Stimulated activated CD4-positive, alpha-beta T cell treated with anti-CD3 and anti-CD28 coated beads, Interleukin-1b, Interleukin-23, amount 100 ng/mL, for 1 hour (primary cell): Measurements from ENCODE around the gene TMEM234.

Experiments used
- DNase-seq, 2 donors: peaks; one replicate each; pipeline ENCODE4 v3.0.0-alpha.2; 2020; ENCODE audit warnings: low read depth in 2 of 2

TMEM234 gene

GRCh38 chr1:32239790-32240139, 17.6 kb upstream of the TMEM234 start:
- no peak for DNase-seq

DNA sequence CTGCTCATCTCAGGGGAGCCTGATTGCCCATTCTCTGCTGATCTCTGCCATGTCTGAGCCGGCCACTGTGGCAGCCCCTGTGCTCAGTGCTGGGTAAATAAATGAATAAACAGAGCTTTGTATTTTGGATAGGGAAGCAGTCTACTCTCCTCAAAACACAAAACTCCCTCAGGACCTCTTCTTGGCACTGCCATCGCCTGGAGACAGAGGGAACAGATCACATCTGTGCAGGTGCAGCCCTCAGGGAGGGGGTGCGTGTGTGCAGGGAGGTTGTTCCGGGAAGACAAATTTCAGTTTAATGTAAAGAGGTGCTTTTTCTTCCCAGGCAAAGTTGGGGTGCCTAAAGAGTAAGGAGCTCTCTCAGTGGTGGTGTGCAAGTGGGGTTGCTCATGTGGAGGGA, 17.2 kb upstream of the TMEM234 start:
- no peak for DNase-seq

DNA sequence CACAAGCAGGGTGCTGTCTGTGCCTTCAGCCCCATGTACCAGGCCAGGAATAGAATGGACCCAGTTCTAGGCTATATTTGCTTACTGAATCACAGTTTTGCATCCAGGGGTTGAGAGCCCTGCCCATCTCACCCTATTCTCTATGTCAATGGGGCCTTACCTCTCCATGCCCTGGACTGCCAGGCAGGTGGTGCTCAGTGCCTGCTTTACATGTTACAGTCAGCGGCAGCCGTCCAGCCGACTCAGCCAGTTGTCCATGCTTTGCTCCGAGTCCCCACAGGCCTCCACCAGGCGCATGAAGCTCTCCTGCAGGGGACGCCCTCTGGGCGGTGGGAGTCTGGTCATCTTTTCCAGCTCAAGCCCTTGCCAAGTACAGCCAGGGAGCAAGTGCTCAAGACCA, 12.6 kb upstream of the TMEM234 start:
- no peak for DNase-seq

DNA sequence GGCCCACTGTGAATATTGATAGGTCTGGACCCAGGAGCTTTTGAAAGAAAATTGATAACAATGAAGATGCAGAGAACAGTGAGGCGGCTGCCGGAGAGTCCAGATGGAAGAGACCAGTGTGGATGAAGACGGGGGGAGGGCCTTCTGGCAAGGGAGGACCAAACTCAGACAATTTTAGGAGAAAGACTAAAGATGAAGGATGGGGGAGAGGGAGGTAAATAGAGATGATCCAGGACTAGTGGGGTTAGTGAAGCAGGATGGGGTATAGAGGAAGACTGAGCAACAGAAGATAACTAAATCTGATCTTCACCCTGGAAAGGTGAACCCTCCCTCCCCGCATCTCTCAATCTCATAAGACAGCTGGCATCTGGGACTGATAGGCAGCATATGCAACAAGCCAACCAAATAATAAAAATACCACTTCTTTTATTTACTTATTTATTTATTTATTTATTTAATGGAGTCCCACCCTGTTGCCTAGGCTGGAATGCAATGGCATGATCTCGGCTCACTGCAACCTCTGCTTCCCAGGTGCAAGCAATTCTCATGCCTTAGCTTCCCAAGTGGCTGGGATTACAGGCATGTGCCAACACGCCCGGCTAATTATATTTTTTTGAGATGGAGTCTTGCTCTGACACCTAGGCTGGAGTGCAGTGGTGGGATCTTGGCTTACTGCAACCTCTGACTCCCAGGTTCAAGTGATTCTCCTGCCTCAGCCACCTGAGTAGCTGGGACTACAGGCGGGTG, 10.6 kb upstream of the TMEM234 start:
- DNase-seq, result no peak

GRCh38 chr1:32231843-32232432, 9.8 kb upstream of the TMEM234 start:
- DNase-seq, result no peak

DNA sequence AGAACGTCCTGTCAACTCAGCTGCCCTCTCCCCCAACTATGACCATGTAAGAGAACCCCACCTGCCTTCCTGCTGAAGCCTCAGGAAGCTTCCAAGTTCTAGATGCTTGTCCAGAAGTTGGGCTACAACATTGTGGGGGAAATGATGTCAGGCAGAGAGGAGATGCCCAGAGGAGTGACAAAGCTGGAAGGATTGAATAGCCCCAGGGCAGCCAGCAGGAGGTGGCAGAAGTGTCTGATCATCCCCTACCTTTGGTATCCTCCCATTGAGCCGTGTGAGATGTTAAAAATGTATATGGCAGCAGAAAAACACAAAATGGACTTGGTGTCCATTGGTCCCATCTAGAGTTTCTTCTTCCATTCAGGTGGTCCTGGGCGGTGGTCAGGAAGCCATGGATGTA, 6.6 kb upstream of the TMEM234 start:
- DNase-seq, result no peak

GRCh38 chr1:32224285-32224684, 2.1 kb upstream of the TMEM234 start:
- DNase-seq, result no peak

DNA sequence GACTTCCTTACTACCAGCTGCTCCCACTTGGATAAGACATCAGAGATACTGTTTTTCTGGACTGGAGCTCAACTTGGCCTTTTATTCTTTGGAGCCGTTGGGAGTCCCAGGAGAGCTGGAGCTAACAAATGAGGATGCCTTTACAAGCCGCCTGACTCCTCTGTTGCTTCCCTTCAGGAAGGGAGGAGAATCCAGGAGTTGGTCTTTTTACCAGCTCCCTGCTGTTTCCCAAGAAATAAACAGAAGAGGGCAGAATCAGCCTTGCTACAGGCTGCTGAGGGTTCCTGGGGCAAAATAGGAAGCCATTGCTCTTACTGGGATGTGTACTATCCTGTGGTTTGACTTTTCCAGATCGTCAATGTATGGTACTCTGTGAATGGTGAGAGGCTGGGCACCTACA, 1.5 kb upstream of the TMEM234 start:
- DNase-seq, result no peak

DNA sequence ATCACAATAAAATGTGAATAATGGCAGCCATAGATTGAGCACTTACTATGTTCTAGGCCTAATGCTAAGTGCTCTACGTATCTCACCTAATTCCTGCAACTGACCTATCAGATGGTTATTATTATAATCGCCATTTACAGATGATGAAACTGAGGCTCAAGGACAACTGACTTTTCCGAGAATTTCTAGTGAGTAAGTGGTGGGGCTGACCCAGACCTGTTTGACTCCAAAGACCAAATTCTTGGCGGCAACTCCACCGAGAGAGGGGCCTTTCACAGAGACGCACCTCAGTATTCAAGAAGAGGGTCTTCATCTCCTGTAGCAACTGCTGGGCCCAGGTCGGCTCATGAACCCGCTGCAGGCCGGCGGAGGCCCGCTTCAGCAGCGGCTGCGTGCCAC, 573 bp downstream of the TMEM234 start:
- no peak for DNase-seq

DNA sequence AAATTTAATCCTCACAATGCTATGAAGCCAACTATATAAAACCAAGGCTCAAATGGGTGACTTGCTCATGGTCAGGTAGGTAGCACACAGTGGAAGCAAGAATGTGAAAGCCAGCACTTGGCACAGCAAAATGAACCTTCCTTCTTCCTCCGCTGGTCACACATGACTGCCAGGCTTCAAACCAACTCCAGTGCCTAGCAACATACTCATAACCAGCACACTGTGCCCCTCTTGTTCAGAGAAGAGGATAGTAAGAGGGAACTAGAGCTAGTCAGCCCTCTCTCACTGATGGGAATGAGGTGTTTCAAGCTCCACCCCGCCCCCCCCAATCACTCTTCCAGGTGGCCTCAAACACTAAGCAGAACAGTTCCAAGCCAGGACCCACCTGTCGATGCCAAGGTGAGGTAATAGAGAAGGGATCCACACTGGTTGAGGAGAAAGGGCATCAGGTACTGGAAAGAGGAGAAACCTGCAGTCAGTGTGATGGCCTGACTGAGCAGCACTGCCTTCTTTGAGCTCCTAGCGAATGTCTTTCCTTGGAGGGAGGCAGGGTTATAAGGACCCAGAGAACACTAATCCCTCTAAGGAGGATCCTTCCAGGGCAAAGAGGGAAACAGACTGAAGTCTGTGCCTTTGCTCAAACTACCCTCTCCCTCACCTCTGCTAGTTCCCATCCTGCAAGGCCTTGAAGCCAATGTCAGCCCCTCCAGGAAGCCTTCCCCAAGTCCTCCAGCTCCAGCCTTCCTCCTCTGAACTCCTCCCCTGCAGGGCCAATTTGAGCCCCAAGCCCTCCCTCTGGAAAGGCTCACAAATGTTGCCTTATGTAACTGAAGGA, 1.2 kb downstream of the TMEM234 start:
- no peak for DNase-seq

- no peak for DNase-seq
Measured at GRCh38 chr1:32219022-32219421, 3.1 kb downstream of the TMEM234 start.

DNA sequence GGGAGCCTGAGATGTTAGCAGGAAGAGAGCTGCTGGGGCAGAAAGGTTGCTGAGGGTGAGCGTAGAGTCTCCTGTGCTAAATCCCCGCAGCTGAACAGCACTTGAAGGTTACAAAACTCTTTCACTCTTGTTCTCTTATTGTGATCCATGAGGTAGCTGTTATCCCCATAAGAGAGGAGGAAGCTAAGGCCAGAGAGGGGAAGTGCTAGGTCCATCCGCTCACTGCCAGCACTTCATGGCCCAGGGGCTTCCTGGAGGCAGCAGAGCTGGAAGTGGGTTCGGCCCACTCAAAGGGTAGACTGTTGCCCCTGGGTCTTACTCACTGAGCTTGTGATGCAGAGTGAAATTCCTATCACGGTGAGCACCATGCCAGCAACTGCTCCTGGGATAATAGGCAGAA, 5.6 kb downstream of the TMEM234 start:
- DNase-seq, result no peak

DNA sequence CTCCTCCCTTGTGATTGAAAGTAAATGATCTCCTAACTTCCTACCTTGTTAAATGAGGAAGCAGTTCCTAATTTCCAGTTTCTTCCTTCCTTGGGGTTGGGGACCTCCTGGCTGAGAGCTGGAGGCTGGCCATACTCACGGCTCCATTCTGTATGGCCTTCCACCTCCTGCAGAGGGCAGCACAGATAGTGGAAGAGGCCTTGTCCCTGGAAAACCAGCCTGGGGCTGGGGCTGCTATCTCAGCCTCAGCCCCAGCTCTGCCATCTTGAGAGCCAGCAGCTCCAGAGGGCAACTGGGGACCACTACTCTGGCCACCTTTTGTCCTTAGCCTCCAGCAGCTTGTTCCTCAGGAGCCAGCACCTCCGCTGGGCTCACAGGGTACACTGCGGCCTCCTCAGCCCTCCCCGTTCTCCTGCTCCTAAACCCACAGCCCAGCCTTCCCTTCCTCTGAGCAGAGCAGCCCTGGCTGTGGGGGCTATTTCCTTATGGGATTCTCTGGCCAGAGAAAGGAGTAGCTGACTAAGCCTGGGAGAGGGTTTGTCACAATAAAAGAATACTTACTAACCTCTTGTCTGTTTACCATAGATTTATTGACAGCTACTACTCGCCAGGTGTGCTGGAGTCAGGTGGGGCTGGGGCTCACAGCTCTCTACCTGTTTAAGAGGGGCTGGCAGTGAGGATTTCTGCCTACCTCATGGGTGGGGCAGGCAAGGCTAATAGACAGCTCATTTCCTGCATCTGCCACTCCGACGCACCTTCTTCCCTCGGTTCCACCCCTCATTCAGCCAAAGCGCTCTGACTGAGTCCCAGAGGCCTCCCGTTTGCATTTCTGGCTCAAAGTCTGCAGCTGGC, 6.3 kb downstream of the TMEM234 start:
- peak in 1 of 2 donors; percentile 15 for DNase-seq

GRCh38 chr1:32208891-32209328, 13.2 kb downstream of the TMEM234 start, which contains the start of gene DCDC2B:
TSS of gene DCDC2B (plus strand) at chr1:32209089. CDS start at chr1:32209094, 5 bp downstream.
- DNase-seq, result no peak

- DNase-seq, result no peak
Measured at GRCh38 chr1:32208469-32208868, 13.7 kb downstream of the TMEM234 start.

GRCh38 chr1:32205401-32206370, 16.5 kb downstream of the TMEM234 start, which contains the start of gene IQCC:
TSS of gene IQCC (plus strand) at chr1:32205671. CDS start at chr1:32205682, 11 bp downstream.
- peak; percentile 60 to 68 for DNase-seq

GRCh38 chr1:32204943-32205361, 17.2 kb downstream of the TMEM234 start:
- no peak for DNase-seq

DNA sequence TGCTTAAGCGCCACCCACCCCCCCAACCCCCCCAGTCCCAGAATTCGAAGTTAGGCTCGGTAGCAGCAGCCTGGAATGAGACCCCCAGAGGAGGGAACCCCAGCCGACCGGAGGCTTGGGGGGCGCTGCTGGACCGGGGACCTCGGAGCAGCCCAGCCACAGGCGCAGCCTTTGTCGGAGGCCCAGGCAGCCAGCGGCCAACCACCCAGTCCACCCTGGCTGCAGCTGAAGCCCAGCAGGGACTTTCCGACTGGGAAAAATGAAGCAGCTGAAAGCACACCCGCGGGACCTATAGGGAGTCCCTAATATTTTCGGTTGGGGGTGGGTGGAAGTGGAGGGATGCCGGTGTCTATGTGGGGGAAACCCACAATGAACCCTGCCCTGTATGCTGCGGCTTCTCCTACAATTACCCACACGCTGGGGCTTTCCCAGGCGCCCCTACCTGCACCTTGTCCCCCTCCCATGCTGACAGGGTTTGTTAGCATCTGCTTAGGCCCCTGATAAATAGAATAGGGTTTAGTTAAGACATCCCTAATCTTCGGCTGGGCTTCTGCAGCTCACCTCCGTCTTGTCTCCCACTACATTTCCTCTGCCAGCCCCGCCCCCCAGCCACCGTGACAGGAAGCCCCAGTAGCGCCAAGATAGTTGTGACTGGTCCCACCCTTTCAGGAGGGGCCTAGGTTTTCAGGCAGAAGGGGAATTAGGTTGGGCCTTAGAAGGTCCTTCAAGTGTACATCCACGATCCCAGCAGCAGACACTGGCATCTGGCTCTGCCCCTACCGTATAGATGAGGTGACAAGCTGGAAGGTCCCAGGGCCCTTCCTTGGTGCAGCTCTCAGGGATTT, 20.9 kb downstream of the TMEM234 start:
- peak in 1 of 2 donors; percentile 20 for DNase-seq

GRCh38 chr1:32200226-32201010, 21.7 kb downstream of the TMEM234 start, which contains the start of gene CCDC28B:
TSS of gene CCDC28B (plus strand) at chr1:32200595. CDS start at chr1:32201936, 1,341 bp downstream.
- no peak for DNase-seq
